Neural progenitor cell (in vitro differentiated cells): ENCODE data around the gene MRGPRE.

ENCODE experiments used
- EZH2 ChIP-seq: fragments of 200-600 bp; sonication (generic); IDR thresholded peaks from 2 replicates; pipeline ENCODE4 v1.6.1; 2017; ENCODE audit warnings: antibody characterized with exemption, mild to moderate bottlenecking, moderate library complexity
- EZH2phosphoT487 ChIP-seq: fragments of 200-600 bp; sonication (generic); IDR thresholded peaks from 2 replicates; pipeline ENCODE4 v1.6.1; 2017; ENCODE audit warnings: antibody characterized with exemption
- TF ChIP-seq, protein P1 (sequence below): fragments of 200-600 bp; sonication (generic); IDR thresholded peaks from 2 replicates; pipeline ENCODE4 v1.5.1; 2017; ENCODE audit warnings: antibody characterized with exemption, mild to moderate bottlenecking

DNA sequence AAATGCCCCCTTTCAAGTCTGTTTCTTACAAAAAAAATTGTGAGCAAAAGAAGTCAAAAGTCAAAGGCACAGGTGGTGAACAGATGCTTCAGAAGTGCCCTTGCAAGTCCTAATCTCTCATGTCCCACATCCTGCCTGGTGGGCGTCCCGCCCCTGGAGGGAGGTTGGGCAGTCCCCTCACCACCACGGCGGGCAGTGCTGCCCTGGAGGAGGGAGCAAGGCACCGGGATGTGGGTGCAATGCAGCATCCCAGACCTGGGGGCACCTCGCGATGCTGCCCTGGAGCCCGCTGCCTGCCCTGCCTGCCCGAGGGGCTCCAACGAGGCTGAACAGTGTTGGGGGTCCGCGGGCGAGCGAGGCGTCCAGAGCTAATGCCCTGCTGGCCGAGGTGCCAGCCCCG, 29.5 kb downstream of the MRGPRE start:
- TF ChIP-seq, protein P1, sequence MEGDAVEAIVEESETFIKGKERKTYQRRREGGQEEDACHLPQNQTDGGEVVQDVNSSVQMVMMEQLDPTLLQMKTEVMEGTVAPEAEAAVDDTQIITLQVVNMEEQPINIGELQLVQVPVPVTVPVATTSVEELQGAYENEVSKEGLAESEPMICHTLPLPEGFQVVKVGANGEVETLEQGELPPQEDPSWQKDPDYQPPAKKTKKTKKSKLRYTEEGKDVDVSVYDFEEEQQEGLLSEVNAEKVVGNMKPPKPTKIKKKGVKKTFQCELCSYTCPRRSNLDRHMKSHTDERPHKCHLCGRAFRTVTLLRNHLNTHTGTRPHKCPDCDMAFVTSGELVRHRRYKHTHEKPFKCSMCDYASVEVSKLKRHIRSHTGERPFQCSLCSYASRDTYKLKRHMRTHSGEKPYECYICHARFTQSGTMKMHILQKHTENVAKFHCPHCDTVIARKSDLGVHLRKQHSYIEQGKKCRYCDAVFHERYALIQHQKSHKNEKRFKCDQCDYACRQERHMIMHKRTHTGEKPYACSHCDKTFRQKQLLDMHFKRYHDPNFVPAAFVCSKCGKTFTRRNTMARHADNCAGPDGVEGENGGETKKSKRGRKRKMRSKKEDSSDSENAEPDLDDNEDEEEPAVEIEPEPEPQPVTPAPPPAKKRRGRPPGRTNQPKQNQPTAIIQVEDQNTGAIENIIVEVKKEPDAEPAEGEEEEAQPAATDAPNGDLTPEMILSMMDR: no peak
- TF ChIP-seq EZH2phosphoT487 (no peak), EZH2 (no peak)
